NCI-H460 (cell line): Measurements from ENCODE around the gene MAP1LC3B. TPM values are rescaled to one million over a fixed set of nuclear protein-coding genes. Genes with fewer than 3 reads are reported as not detected.

Source experiments
- DNase-seq: peaks from one replicate; pipeline ENCODE4 v3.0.0-alpha.2; 2016; ENCODE audit warnings: low read depth; ENCODE audit errors: extremely low read depth
- total RNA-seq: library from RNA; depleted of rRNA; stranded (reverse); fragments of >200 nt; shearing (Covaris generic); gene quantifications from 2 replicates; pipeline ENCODE4 v1.2.3, GENCODE V29; 2014

The MAP1LC3B gene
- total RNA-seq, 1 experiment from 2014 or later = 42.9 TPM

DNA sequence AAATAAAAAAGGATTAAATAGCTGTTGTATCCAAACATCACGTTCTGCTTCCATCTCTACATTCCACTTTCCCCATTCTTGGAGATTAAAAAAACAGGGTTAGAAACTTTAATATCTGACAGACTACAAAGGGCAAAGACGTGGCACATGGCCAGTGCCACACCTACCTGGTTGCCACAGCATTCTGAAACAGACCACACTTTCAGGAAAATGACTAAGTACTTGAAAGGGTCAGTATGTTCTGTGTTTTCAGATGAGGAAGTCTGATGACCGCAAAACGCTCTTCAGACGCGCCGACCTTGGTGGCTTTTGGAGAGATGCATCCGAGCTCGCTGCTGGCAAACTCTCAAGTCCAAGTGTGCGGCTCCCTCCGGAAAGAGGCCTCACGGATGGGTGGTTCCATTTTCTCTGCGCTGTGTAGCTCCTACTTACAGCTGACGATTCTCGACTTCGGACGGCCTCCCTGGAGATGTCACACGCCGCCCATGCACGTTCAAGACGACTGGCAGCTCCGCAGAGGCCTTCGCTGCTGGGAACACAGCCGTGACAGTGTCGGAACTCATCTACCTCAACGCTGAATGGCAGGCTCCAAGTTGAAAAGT lies 15.5 kb downstream of the MAP1LC3B start:
- peak; percentile 26 for DNase-seq

DNA sequence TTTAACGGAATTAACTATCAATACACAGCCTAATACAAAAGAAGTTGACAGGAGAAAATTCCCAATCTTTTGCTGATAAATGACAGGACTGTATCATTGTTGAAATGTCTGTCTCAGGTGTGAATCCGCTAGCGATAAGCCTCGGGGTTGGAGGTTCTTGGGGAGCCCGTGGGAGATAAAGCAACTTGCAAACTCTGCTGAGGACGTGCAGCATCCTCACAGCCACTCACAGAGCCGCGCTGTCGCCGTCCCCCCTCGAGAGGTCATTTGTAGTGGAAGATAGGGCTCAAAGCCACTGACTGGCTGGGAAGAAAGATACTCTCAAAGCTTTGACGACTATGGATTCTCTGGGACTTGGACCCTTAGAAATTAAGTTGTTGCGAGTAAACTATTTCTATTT lies 17.0 kb downstream of the MAP1LC3B start:
- DNase-seq = no peak

DNA sequence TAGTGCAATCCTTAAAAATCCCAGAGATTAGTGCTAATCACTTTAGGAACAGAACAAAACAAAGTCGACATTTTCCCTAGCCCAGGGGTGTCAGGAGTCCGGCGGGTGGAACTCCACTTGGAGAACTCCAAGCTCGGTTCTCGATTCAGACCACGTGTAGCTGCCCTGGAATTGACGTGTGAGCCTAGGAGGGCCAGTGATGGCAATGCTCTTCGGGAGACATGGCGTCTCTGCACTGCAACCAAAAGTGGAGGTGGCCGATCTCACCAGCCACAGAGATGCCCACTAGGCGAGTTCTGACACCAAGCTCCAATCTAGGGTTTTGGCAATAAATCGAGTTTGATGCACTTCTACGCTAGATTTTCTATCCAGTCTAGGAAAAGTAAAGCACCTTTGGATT lies 17.6 kb downstream of the MAP1LC3B start:
- DNase-seq = no peak

GRCh38 chr16:87410530-87410929 lies 18.4 kb downstream of the MAP1LC3B start:
- DNase-seq = no peak

DNA sequence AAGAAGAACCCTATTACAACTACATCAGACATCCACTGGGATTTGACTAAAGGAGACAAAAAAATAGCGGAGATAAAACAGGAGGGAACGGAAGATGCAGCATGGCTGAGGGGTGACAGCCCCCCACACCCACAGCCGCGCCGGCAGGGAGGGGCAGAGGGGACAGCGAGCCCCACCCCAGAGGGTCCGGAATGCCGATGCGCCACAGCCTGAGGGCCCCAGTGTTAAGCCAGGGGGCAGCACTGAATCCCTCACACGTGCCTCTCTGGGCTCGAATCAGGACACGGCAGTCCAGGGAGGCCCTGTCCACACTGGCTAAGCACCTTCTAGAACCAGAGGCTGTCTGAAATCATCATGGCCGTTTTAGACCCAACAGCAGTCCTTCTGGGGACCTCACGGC lies 18.8 kb downstream of the MAP1LC3B start:
- no peak for DNase-seq

DNA sequence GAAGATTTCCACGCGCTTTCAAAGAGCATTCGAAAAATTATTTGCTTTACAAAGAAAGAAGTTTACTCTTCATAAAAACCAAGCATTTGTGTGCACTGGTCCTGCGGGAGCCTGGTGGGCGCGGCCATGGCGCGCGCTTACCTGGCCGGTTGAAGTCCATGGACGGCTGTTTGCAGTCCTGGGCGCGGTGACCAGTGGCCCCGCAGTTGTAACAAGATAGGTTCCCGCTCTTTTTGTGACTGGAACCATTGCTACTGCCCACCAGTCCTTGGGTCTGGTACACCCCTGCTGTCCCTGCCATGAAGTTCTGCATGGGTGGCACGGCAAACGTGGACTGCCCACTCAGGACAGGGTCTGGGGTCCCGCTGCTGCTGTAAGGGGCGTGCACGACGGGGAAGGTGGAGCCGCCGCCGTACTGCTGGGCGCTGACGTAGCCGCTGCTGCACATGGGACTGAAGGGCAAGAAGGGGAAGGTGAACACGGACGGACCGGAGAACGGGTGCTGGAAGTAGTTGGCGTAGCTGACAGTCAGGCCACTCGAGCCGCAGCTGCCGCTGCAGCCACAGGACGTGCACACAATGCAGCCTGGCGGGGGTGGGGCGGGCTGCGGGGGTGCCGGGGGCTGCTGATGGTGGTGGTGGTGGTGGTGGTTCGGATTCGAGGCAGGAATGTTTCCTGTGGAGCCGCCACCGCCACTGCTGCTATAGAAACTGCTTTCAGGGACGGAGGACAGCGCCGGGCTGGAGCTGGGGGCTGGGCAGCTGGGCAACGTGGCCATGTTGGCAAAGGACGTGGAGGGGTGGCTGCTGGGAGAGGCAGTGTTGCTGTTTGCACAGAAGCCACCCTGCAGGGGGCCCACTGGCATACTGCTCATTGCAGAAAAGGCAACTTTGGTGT lies 19.5 kb downstream of the MAP1LC3B start:
- DNase-seq = no peak

DNA sequence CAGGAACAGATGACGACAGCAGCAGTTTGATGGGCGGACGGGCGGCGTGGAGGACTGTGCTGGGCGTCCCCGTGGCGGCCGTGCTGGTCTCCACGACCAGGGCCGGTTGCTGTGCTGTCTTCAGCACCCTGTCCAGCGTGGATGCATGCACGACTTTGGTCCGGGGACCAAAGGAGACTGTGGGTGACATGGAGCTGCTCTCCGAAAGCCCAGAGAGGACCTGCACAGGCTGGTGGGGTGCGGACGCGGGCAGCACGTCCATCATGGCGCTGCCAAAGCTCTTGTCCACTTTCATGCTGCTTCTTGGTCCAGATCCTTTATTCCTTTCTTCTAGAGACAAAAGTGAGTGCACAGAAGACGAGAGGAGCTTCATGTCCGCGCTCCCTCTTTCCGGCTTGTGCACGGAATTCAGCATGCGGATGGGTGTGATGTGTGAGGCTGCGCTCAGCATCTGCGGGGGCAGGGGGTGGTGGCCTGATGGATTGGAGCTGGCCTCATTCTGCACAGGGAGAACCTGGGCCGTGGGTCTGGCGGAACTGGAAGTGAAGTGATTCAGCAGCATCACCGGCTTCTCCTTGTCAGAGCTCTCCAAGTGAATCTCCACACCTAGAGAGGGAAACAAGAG lies 20.3 kb downstream of the MAP1LC3B start:
- no peak for DNase-seq

DNA sequence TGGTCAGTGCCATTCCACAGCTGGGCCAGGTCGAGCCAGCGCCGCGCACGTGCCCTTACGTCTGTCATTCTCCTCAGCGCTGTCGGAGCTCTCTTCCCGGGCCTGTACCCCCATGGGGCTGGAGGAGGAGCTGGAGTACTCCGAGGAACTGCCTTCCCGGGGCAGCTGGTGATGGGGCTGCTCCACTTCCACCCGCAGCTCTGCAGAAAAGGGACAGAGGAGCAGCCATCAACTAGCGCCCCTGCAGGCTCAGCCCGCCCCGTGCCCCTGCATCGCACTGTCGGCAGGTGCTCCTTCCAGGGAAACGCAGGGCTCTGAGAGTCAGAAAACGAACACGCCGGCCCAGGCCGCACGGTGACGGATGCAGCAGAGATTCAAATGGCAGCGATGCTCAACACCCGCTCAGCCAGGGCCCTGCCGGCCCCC lies 20.9 kb downstream of the MAP1LC3B start:
- DNase-seq = no peak

DNA sequence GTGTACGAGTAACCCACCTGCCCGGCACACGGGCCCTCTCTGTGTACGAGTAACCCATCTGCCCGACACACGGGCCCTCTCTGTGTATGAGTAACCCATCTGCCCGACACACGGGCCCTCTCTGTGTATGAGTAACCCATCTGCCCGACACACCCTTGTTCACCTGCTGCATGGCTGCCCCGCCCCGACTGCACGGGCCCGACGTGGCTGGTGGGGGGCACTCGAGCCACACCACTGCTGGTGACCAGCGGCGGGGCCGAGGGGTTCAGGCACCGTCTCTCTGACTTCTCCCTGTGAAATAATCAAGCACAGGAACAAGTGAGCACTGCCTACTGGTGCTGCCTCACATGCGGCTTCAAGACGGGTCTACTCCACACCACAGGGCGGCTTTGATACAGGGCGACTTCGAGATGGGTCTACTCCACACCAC lies 22.1 kb downstream of the MAP1LC3B start:
- DNase-seq = no peak

- no peak for DNase-seq
Observed at GRCh38 chr16:87415441-87415840, 23.3 kb downstream of the MAP1LC3B start.

GRCh38 chr16:87416826-87417527 lies 24.8 kb downstream of the MAP1LC3B start:
- DNase-seq = no peak

DNA sequence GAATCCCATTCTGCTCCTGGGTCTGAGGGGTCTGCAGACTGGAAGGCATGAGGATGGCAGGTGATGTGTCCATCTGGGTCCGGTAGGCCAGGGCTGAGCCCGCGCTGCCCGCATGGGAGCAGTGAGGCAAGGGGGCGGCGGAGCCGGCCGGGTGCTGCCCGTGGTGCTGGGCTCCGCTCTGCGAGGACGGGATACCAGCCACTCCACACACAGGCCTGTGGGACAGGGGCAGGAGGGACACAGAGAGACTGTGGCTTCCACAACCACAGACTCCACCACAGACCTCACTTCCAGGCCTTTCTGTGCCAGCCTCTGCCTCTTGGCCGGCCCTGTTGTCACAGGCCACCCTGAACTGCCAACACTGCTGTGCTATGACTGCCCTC lies 25.4 kb downstream of the MAP1LC3B start:
- DNase-seq = no peak

- DNase-seq = no peak
Observed at GRCh38 chr16:87418216-87418615, 26.1 kb downstream of the MAP1LC3B start.

DNA sequence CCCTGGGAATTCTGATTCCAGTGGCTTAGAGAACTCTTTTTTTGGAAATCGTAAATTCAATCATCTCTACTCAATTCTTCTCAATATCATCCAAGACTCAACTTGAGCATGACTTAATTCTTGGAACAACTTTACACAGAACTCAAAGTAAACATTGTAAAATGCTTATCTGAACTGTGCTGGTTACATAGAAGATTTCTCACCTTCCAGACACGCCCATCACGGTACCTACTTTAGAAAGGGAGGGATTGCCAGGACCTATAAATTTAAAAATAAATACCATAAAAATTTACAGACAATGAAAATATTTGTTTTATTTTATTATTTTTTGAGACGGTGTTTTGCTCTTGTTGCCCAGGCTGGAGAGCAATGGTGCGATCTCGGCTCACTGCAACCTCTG lies 26.5 kb downstream of the MAP1LC3B start:
- DNase-seq = no peak

DNA sequence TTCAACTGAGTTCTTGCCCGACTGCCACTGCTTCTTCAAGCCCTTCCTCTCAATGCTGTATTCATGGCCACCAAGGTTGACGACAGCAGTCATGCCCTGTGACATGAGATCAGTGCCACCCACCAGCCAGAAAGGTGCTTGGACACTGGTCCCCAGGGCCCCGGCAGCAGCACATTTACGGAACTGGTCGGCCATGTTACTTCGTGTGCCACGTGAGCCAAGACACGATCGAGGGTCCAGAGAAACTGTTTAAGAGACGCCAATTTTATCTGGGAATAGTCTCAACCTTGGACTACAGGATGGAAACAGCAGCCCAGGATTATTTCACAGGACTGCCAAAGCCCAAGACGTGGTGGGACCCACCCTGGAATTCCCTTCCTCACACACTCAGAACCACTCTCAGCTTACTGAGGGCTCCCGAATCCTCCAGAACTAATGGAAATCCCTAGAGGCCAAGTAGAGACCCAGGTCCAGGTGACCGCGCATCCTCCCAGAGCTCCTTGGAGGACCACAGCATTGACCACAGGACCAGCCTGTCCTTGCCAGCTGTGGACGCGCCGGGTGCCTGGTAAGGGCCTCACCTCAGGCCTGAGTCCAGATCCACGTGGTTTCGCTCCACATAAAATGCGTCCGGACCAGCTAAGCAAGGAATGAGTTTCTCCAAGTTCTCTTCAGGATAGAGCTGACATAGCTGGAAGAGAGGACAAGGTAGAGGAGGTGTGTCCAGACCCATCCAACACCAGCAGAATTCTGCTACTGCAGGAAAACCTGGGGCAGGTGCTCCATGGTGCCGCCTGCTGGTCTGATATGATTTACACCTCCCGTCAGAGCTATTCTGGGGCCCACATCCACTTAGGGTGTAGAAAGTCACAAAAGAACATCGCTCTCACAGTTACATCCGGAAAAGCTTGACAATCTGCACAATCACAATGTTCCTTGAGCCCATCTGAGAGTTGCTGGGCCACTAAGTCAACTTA lies 28.2 kb downstream of the MAP1LC3B start:
- DNase-seq = no peak

GRCh38 chr16:87421003-87421912 lies 29.1 kb downstream of the MAP1LC3B start:
- no peak for DNase-seq

DNA sequence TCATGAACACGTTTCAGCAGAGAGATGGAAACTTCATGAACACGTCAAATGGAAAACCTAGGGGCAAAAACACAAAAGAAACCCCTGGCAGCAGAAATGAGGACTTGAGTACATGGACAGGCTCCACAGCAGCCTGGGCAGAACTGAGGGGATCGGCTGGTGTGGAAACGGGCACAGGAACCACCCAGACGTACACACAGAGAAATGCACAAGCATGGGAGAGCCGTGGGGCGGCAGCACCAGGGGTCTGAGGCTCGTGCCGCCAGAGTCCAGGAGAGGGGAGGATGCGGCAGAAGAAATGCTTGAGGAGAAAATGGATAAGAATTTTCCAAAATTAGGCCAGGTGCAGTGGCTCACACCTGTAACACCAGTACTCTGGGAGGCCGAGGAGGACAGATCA lies 30.0 kb downstream of the MAP1LC3B start:
- DNase-seq = no peak

GRCh38 chr16:87423429-87423828 lies 31.3 kb downstream of the MAP1LC3B start:
- DNase-seq = no peak

GRCh38 chr16:87424266-87424665 lies 32.1 kb downstream of the MAP1LC3B start:
- no peak for DNase-seq
